ENCODE measurements around the gene BUD31.
A peak's percentile ranks its signal among the peaks of the same experiment; 100 is the strongest.
"Not testable (repeated sequence)": the region's sequence is repeated elsewhere in the genome, so short reads cannot be mapped to it uniquely, and the experiment has no call there.

BUD31 gene

GRCh38 chr7:99408379-99409191, at the start of gene BUD31, which contains the start of gene PDAP1:
TSS of gene BUD31 (plus strand) at chr7:99408969. CDS start at chr7:99411093, 2,124 bp downstream.
TSS of gene PDAP1 (minus strand) at chr7:99408597. CDS start at chr7:99408548, 49 bp downstream.
- peak; percentile 97 for DNase-seq

GRCh38 chr7:99359465-99360154, 49.2 kb upstream of the BUD31 start:
- DNase-seq = no peak

- DNase-seq = no peak
Measured at GRCh38 chr7:99362801-99363200, 46.0 kb upstream of the BUD31 start.

GRCh38 chr7:99363286-99363685, 45.5 kb upstream of the BUD31 start:
- DNase-seq = no peak

- no peak for DNase-seq
Measured at GRCh38 chr7:99365318-99366141, 43.2 kb upstream of the BUD31 start.

- DNase-seq = no peak
Measured at GRCh38 chr7:99366646-99367045, 42.1 kb upstream of the BUD31 start.

GRCh38 chr7:99368750-99369389, 39.9 kb upstream of the BUD31 start:
- DNase-seq = no peak

GRCh38 chr7:99369767-99370391, 38.9 kb upstream of the BUD31 start:
- DNase-seq = no peak

- DNase-seq = no peak
Measured at GRCh38 chr7:99371376-99371920, 37.3 kb upstream of the BUD31 start.

GRCh38 chr7:99372275-99373090, 36.3 kb upstream of the BUD31 start:
- no peak for DNase-seq

- DNase-seq = no peak
Measured at GRCh38 chr7:99373091-99374066, 35.4 kb upstream of the BUD31 start.

- peak; percentile 54 for DNase-seq
Measured at GRCh38 chr7:99374111-99375064, 34.4 kb upstream of the BUD31 start, which contains the start of gene ARPC1B. TSS of gene ARPC1B (plus strand) at chr7:99374730. CDS start at chr7:99385715, 10,985 bp downstream.

- DNase-seq = no peak
Measured at GRCh38 chr7:99375070-99375807, 33.5 kb upstream of the BUD31 start.

GRCh38 chr7:99379043-99379577, 29.7 kb upstream of the BUD31 start:
- DNase-seq = no peak

GRCh38 chr7:99379693-99380031, 29.1 kb upstream of the BUD31 start:
- not testable (repeated sequence) for DNase-seq

GRCh38 chr7:99380032-99380822, 28.5 kb upstream of the BUD31 start:
- DNase-seq = no peak
